Heart left ventricle (tissue), 16 donors: ENCODE measurements around the gene RNF126. TPM values are rescaled to one million over a fixed set of nuclear protein-coding genes. Genes with fewer than 3 reads are reported as not detected.
A peak's percentile ranks its signal among the peaks of the same experiment; 100 is the strongest.

ENCODE experiments used
- ATAC-seq, 4 donors: fragments of 200-7000 bp; cut with Tn5 transposase; one replicate each; pipeline ENCODE4 v1.9.1; 2020 to 2022; ENCODE audit warnings: moderate library complexity in 4 of 4, mild to moderate bottlenecking in 3 of 4, moderate number of reproducible peaks in 1 of 4
- DNase-seq, 5 donors: peaks; one replicate each; pipeline ENCODE4 v3.0.0-alpha.2; 2020
- H3K27ac ChIP-seq, 12 donors: fragments of 200-600 bp; sonication (generic) in 4 of 12; one replicate each; pipeline versions ENCODE4 v1.5.0 to v1.8.0; 2016 to 2022; ENCODE audit warnings: mild to moderate bottlenecking in 2 of 12
- H3K27me3 ChIP-seq, 9 donors: fragments of 200-600 bp; sonication (generic) in 2 of 9; one replicate each; pipeline versions ENCODE4 v1.5.1 to v1.8.0; 2016 to 2022; ENCODE audit warnings: mild to moderate bottlenecking in 3 of 9
- H3K36me3 ChIP-seq, 9 donors: fragments of 200-600 bp; sonication (generic) in 2 of 9; one replicate each; pipeline versions ENCODE4 v1.5.0 to v1.8.0; 2018 to 2022; ENCODE audit warnings: mild to moderate bottlenecking in 2 of 9
- H3K4me1 ChIP-seq, 12 donors: fragments of 200-600 bp; sonication (generic) in 4 of 12; one replicate each; pipeline versions ENCODE4 v1.5.0 to v1.8.0; 2016 to 2022; ENCODE audit warnings: mild to moderate bottlenecking in 3 of 12
- H3K4me3 ChIP-seq, 12 donors: fragments of 200-600 bp; sonication (generic) in 4 of 12; one replicate each; pipeline versions ENCODE4 v1.5.0 to v1.8.0; 2017 to 2022; ENCODE audit warnings: mild to moderate bottlenecking in 9 of 12, moderate library complexity in 4 of 12
- H3K9me3 ChIP-seq, 12 donors: fragments of 200-600 bp; sonication (generic) in 4 of 12; one replicate each; pipeline versions ENCODE4 v1.5.0 to v1.8.0; 2016 to 2022; ENCODE audit warnings: mild to moderate bottlenecking in 1 of 12
- CTCF ChIP-seq, 12 donors: fragments of 200-600 bp; sonication (generic) in 4 of 12; IDR thresholded peaks; one replicate each; pipeline versions ENCODE4 v1.5.0 to v1.8.0; 2018 to 2022; ENCODE audit warnings: antibody characterized with exemption in 12 of 12, mild to moderate bottlenecking in 5 of 12
- POLR2A ChIP-seq, 2 donors: fragments of 450-650 bp; IDR thresholded peaks; one replicate each; pipeline ENCODE4 v1.6.1; 2017; ENCODE audit warnings: antibody characterized with exemption in 2 of 2, mild to moderate bottlenecking in 2 of 2, moderate library complexity in 2 of 2
- WGBS, 4 donors: extraction: QIAGEN DNeasy Blood & Tissue Kit in 2 of 4; methylation state at CpG; one replicate each; pipeline versions ENCODE4 v1.1.5 to v1.1.7; 2013 to 2018; 5-methylcytosine and 5-hydroxymethylcytosine counted together
- intact Hi-C, 10 donors: fragments of 100-400 bp; cut with DNase I; formaldehyde crosslinking; loops; one replicate each; pipeline versions ENCODE4 v1.11.1 to v1.14.2; 2022
- polyA plus RNA-seq, 2 donors: library from polyadenylated mRNA; stranded (reverse); fragments of 200-250 nt; gene quantifications; one replicate each; pipeline ENCODE4 v1.2.3, GENCODE V29; 2013
- total RNA-seq, 9 donors: library from RNA; depleted of rRNA in 2 of 9; stranded (reverse); fragments of >200 nt in 2 of 9; fragmentation: NEBNext Ultra II Directional in 3 of 9; extraction: Animal tissue kit (Norgen Biotek cat#: 25700) in 3 of 9; gene quantifications; one replicate each; pipeline versions ENCODE4 v1.1.0 to v1.2.4, GENCODE V29; 2016 to 2023
- donor health status: ischemic (EF 13 %, LVEDD 7.1; RV severe dilation, severe dysfunction).
- donor health status: healthy with polysubstance abuse.
- donor health status: DM: no; HTN: yes; CAD: no.
- donor health status: DM: no; HTN: no; CAD: no.
- donor health status: ischemic (EF 25% LVEDD 6.9; RV normal size, moderate dysfunction).
- donor health status: ischemic (EF 25% LVEDD 5.7; RV mildly dilated, moderate dysfunction).
- donor health status: healthy.
- donor health status: DM: yes; HTN: yes; CAD: no.
- donor health status: ischemic (EF 35%, LVEDD 5.7; RV mildly dilated, moderate dysfunction).
- donor health status: nonischemic (EF 11% LVEDD 7.7; RV severe dilation, severe dysfunction).
- donor health status: DM: yes; HTN: yes; CAD: no.
- donor health status: PGD.
- donor health status: ischemic (EF 29% LVEDD 5.4; RV normal size, mild dysfunction).
- donor health status: nonischemic (EF 23%, LVEDD 6.1; RV moderate dilation, normal function).

The RNF126 gene
- total and polyA plus RNA-seq, 11 donors = 21.6 to 105 (median 29.4) TPM

DNA sequence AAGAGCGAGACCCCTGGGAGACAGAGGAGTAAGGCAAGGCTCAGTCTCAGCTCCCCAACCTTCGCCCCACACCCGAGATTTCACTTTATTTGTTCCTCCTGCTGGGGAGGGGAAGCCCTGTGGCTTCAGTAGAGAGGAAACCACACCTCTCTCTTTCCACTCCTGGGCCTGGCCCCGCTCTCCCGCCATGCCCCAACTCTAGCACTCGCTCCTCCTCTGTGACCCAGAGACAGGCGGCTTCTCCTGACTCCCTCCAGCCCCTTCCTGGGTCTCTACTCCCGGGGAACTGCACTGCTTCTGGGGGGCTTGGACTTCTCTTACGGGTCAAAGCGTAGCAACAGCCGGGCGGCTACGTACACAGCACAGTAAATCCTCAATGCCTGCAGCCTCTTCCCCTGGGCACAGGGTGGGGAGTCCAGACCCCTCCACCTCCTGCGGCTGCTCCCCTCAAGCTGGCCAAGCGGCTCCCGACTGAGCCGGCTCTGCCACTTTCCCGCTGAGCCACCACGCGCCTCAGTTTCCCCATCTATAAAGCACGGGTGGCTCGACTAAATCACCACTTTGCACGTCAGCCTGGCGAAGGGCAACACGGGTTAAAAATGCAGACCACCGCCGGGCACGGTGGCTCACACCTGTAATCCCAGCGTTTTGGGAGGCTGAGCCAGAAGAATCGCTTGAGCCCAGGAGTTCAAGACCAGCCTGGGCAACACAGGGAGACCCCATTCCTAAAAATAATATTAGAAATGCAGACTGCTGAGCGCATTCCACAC, 1.4 kb downstream of the RNF126 start:
- TF ChIP-seq CTCF (IDR thresholded peaks at IDR 0.05) = no peak
- TF ChIP-seq POLR2A (IDR thresholded peaks at IDR 0.05) = no peak
- no peaks in the 10 kb centered on the region for H3K27me3 ChIP-seq
- peak overlapping the region; percentile 44 to 94 (median 90) for H3K27ac ChIP-seq
- ATAC-seq (peak in 2 of 4 donors; percentile 6 to 44), DNase-seq (peak in 3 of 5 donors; percentile 31 to 51 (median 49))
- peaks cover 0 to 9% (median 0%) of the 10 kb centered on the region in 9 donors for H3K36me3 ChIP-seq
- no peaks in the 10 kb centered on the region for H3K9me3 ChIP-seq
- 19 to 28% (median 23%) methylated on average over 25 to 31 of the region's 31 CpGs for WGBS, 4 donors
- peaks cover 22 to 75% (median 69%) of the 10 kb centered on the region in 12 donors for H3K4me1 ChIP-seq
- H3K4me3 ChIP-seq = peak overlapping the region; percentile 76 to 100 (median 96)
- intact Hi-C loops = loop anchor here in 2 of 10 donors (2.0 to 5.0 kb wide), 3 partner anchors 71 to 251 kb away; partner anchors contain the start of genes BSG (in 1 of the 2) and R3HDM4 (in 1 of the 2)

DNA sequence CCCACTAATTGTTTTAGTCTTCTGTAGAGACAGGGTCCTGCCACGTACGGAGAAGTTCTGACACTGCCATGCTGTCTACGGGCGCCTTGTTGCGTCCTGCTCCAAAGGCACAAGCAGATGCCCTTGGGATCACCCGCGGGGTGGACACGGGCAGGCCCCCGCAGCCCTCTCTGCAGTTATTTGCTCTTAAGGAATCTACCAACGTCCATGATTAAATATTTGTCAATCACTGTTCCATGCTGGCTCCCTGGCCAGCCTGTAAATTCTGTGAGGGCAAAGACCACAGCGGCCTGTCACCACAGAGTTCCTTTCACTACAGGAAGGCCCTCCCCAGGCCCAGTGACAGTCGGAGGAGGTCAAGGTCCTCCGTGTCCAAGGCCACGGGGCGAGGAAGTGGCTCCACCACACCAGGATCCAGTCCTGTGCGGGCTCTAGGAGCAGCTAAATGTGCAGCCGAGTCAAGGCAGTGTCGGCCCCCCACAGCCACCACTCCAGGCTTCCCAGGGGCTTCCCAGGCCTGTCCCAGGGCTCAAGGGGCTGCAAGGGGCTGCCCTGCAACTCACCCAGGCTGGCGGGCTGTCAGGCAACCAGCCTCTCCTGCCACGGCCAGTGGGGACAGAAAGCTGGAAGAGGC, 2.1 kb downstream of the RNF126 start:
- no peak for TF ChIP-seq CTCF (IDR thresholded peaks at IDR 0.05)
- TF ChIP-seq POLR2A (IDR thresholded peaks at IDR 0.05) = no peak
- no peak for ATAC-seq
- intact Hi-C loops = loop anchor here in 1 of 10 donors (5.0 kb wide), 1 partner anchor 251 kb away; the partner anchor contains the start of gene R3HDM4

GRCh38 chr19:658916-659839, 3.8 kb downstream of the RNF126 start:
- peaks cover 22 to 76% (median 59%) of the 10 kb centered on the region in 12 donors for H3K4me1 ChIP-seq
- TF ChIP-seq CTCF (IDR thresholded peaks at IDR 0.05) = no peak
- TF ChIP-seq POLR2A (IDR thresholded peaks at IDR 0.05) = no peak
- ATAC-seq (peak; percentile 27 to 67 (median 52)), DNase-seq (peak; percentile 67 to 89 (median 85))
- H3K4me3 ChIP-seq = peak overlapping the region in 9 of 12 donors; percentile 2 to 100 (median 23)
- no peaks in the 10 kb centered on the region for H3K9me3 ChIP-seq
- 54 to 67% (median 60%) methylated on average over 31 to 50 of the region's 50 CpGs for WGBS, 4 donors
- intact Hi-C loops = loop anchor here in 1 of 10 donors (10.0 kb wide), 1 partner anchor 64 kb away; no protein-coding TSS in a partner anchor
- H3K27me3 ChIP-seq = no peaks in the 10 kb centered on the region
- peak overlapping the region; percentile 6 to 94 (median 80) for H3K27ac ChIP-seq
- peaks cover 0 to 18% (median 2%) of the 10 kb centered on the region in 9 donors for H3K36me3 ChIP-seq

More for the DNA sequence above, 2.1 kb downstream of the RNF126 start:
- H3K9me3 ChIP-seq = no peaks in the 10 kb centered on the region
- H3K27me3 ChIP-seq = no peaks in the 10 kb centered on the region
- peak in 2 of 5 donors; percentile 23 to 26 for DNase-seq
- peaks cover 0 to 9% (median 0%) of the 10 kb centered on the region in 9 donors for H3K36me3 ChIP-seq
- H3K4me3 ChIP-seq = peak overlapping the region; percentile 76 to 100 (median 96)
- 29 to 48% (median 37%) methylated on average over 13 to 20 of the region's 20 CpGs for WGBS, 4 donors
- peak overlapping the region; percentile 44 to 94 (median 90) for H3K27ac ChIP-seq
- peaks cover 22 to 81% (median 69%) of the 10 kb centered on the region in 12 donors for H3K4me1 ChIP-seq
